Gastrocnemius medialis (tissue), 4 donors: ENCODE data around the gene PRR15.

Source experiments
- POLR2A ChIP-seq, 2 donors: fragments of 450-650 bp; IDR thresholded peaks; one replicate each; pipeline ENCODE4 v1.6.1; 2017; ENCODE audit warnings: antibody characterized with exemption in 2 of 2, mild to moderate bottlenecking in 2 of 2, moderate library complexity in 2 of 2
- TF ChIP-seq, protein P1 (sequence below), 5 experiments: fragments of 450-650 bp in 3 of 5; fragments of 200-600 bp in 2 of 5; sonication (generic) in 2 of 5; IDR thresholded peaks in 4 of 5; conservative IDR thresholded peaks in 1 of 5; 1 replicate in 4 of 5; 2 replicates in 1 of 5; pipeline ENCODE4 v1.5.1; 2016 to 2019; ENCODE audit warnings: antibody characterized with exemption in 5 of 5, mild to moderate bottlenecking in 3 of 5, moderate library complexity in 3 of 5

DNA sequence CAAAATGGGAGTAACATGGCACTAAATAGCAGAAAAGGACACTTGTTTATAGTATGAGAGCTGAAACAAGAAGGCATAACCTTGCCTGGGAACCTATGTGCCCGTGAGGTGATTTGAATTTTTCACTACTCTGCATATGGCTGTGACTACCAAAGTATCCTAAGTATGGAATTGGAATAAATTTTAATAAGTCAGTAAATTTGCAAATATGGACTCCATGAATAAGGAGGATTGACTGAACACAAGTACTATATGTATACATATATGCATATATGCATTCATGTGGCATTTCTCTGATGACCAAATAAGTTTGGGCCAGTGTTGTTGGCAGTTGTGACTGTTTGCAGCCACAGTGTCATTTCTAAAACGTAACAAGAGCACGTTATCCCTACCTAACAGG is 34.5 kb downstream of the PRR15 start:
- TF ChIP-seq, protein P1, sequence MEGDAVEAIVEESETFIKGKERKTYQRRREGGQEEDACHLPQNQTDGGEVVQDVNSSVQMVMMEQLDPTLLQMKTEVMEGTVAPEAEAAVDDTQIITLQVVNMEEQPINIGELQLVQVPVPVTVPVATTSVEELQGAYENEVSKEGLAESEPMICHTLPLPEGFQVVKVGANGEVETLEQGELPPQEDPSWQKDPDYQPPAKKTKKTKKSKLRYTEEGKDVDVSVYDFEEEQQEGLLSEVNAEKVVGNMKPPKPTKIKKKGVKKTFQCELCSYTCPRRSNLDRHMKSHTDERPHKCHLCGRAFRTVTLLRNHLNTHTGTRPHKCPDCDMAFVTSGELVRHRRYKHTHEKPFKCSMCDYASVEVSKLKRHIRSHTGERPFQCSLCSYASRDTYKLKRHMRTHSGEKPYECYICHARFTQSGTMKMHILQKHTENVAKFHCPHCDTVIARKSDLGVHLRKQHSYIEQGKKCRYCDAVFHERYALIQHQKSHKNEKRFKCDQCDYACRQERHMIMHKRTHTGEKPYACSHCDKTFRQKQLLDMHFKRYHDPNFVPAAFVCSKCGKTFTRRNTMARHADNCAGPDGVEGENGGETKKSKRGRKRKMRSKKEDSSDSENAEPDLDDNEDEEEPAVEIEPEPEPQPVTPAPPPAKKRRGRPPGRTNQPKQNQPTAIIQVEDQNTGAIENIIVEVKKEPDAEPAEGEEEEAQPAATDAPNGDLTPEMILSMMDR (IDR thresholded peaks at IDR 0.05 in 4 of 5, conservative IDR thresholded peaks at IDR 0.05 in 1 of 5), result no peak
- TF ChIP-seq POLR2A (IDR thresholded peaks at IDR 0.05), result no peak
